GM12873 (cell line): ENCODE data around the gene RPL37.

Source experiments
- CTCF ChIP-seq: IDR thresholded peaks from 2 replicates; pipeline ENCODE4 v1.5.1; 2012; ENCODE audit warnings: low read depth, mild to moderate bottlenecking, moderate library complexity, low read length, control low read depth; ENCODE audit not compliant: insufficient read depth; ENCODE audit errors: missing control alignments

Gene RPL37

GRCh38 chr5:40842351-40842750, 7.3 kb upstream of the RPL37 start:
- no peak for TF ChIP-seq CTCF

GRCh38 chr5:40841068-40841805, 6.2 kb upstream of the RPL37 start, which contains the start of gene CARD6:
TSS of gene CARD6 (plus strand) at chr5:40841367. CDS start at chr5:40841383, 16 bp downstream.
- TF ChIP-seq CTCF: peak; percentile 4

GRCh38 chr5:40838086-40838485, 3.1 kb upstream of the RPL37 start:
- no peak for TF ChIP-seq CTCF

- no peak for TF ChIP-seq CTCF
These were observed 602 bp downstream of the RPL37 start for GRCh38 chr5:40834391-40834848.

GRCh38 chr5:40833712-40834229, 1.3 kb downstream of the RPL37 start:
- no peak for TF ChIP-seq CTCF

GRCh38 chr5:40832345-40832744, 2.7 kb downstream of the RPL37 start:
- no peak for TF ChIP-seq CTCF

- no peak for TF ChIP-seq CTCF
These were observed 3.4 kb downstream of the RPL37 start for GRCh38 chr5:40831346-40832210.
